Psoas muscle (tissue), 8 donors: ENCODE measurements around the gene NANOS2. TPM values are rescaled to one million over a fixed set of nuclear protein-coding genes. Genes with fewer than 3 reads are reported as not detected.

Experiments used
- ATAC-seq, 4 donors: fragments of 200-7000 bp; cut with Tn5 transposase; one replicate each; pipeline ENCODE4 v1.9.1; 2020; ENCODE audit warnings: moderate library complexity in 3 of 4, mild to moderate bottlenecking in 2 of 4
- DNase-seq, 2 donors: peaks; one replicate each; pipeline ENCODE4 v3.0.0-alpha.2; 2020
- H3K27ac ChIP-seq: fragments of 200-600 bp; one replicate; pipeline ENCODE4 v1.8.0; 2022
- H3K27me3 ChIP-seq, 3 donors: fragments of 200-600 bp in 1 of 3; one replicate each; pipeline versions ENCODE4 v1.6.1 to v1.8.0; 2013 to 2022; ENCODE audit warnings: low read length in 2 of 3, mild to moderate bottlenecking in 2 of 3, moderate library complexity in 1 of 3; ENCODE audit not compliant: insufficient read depth in 3 of 3
- H3K36me3 ChIP-seq, 2 donors: fragments of 200-600 bp in 1 of 2; one replicate each; pipeline versions ENCODE4 v1.6.1 to v1.8.0; 2013 to 2022; ENCODE audit warnings: low read depth in 1 of 2, mild to moderate bottlenecking in 1 of 2, moderate library complexity in 1 of 2; ENCODE audit not compliant: insufficient read depth in 1 of 2
- H3K4me1 ChIP-seq: fragments of 200-600 bp; one replicate; pipeline ENCODE4 v1.8.0; 2022
- H3K4me3 ChIP-seq: fragments of 200-600 bp; one replicate; pipeline ENCODE4 v1.8.0; 2022; ENCODE audit warnings: mild to moderate bottlenecking
- H3K9me3 ChIP-seq: fragments of 200-600 bp; one replicate; pipeline ENCODE4 v1.8.0; 2022
- CTCF ChIP-seq: fragments of 200-600 bp; IDR thresholded peaks from one replicate; pipeline ENCODE4 v1.8.0; 2022; ENCODE audit warnings: antibody characterized with exemption
- WGBS, 3 donors: extraction: QIAGEN DNeasy Blood & Tissue Kit; methylation state at CpG; one replicate each; pipeline versions ENCODE4 v1.1.6 to v1.1.7; 2013; 5-methylcytosine and 5-hydroxymethylcytosine counted together
- intact Hi-C, 2 donors: fragments of 100-400 bp; cut with DNase I; formaldehyde crosslinking; loops; one replicate each; pipeline versions ENCODE4 v1.11.0 to v1.14.2; 2022
- polyA plus RNA-seq, 3 donors: library from polyadenylated mRNA; stranded (reverse); fragments of 200-250 nt; gene quantifications; one replicate each; pipeline ENCODE4 v1.2.3, GENCODE V29; 2013
- total RNA-seq, 4 donors: library from RNA; stranded (reverse); fragmentation: NEBNext Ultra II Directional in 2 of 4; extraction: Animal tissue kit (Norgen Biotek cat#: 25700) in 2 of 4; gene quantifications; one replicate each; pipeline versions ENCODE4 v1.2.1 to v1.2.4, GENCODE V29; 2021 to 2023
- donor health status: healthy with polysubstance abuse.
- donor health status: DM: no; HTN: no; CAD: no; lungs with moderate emphysema.
- donor health status: Bipolar disorder and iron deficiency.
- donor health status: healthy.
- donor health status: DM: yes; HTN: yes; CAD: no.
- donor health status: DM: no; HTN: no; CAD: no.
- donor health status: DM: no; HTN: no; CAD: no.
- donor health status: DM: yes; HTN: yes; CAD: no.

The NANOS2 gene
- total and polyA plus RNA-seq, 7 donors, result not detected

DNA sequence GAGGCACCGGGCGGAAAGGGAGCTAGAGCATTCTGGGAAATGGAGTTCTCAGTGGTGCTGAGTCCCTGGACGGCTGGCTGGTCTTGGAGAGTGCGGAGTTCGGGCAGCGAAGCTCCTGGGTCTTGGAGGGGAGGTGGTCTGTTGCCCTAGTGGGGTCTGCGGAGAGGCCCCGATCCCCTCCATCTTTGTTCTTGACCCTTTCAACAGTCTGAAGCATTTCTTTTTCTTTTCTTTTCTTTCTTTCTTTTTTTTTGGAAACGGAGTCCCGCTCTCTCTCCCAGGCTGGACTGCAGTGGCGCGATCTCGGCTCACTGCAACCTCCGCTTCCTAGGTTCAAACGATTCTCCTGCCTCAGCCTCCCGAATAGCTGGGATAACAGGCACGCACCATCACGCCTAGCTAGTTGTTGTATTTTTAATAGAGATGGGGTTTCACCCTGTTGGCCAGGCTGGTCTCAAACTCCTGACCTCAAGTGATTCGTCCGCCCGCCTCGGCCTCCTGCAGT lies 51.2 kb downstream of the NANOS2 start:
- WGBS, 3 donors, result 2% methylated on average over 22 of the region's 22 CpGs
- peak overlapping the region; percentile 92 for H3K4me3 ChIP-seq
- TF ChIP-seq CTCF, result no peak
- ATAC-seq (no peak), DNase-seq (no peak)
- peaks cover 0 to 8% (median 0%) of the 10 kb centered on the region in 3 donors for H3K27me3 ChIP-seq
- no peak overlapping the region for H3K27ac ChIP-seq
- H3K9me3 ChIP-seq, result no peaks in the 10 kb centered on the region
- intact Hi-C loops, result no loop called here
- peaks cover 5% of the 10 kb centered on the region for H3K4me1 ChIP-seq
- peaks cover 0 to 18% of the 10 kb centered on the region in 2 donors for H3K36me3 ChIP-seq

Other genes with a start within 250 kb of the NANOS2 start
- gene GIPR, start 246.6 kb downstream of the NANOS2 start, total RNA-seq, result not detected
- under 1 TPM in 2 of 3 donors, not detected in 1; under 0.01 to 0.08 TPM for gene GIPR, start 246.6 kb downstream of the NANOS2 start, polyA plus RNA-seq
- gene SNRPD2, start 222.8 kb downstream of the NANOS2 start, total RNA-seq, result 100 to 1,000 TPM; 205 to 243 (median 222) TPM
- gene SNRPD2, start 222.8 kb downstream of the NANOS2 start, polyA plus RNA-seq, result 100 to 1,000 TPM; 251 to 368 (median 326) TPM
- gene QPCTL, start 222.1 kb downstream of the NANOS2 start, total RNA-seq, result 1 to 10 TPM in 2 of 4 donors, under 1 TPM in 2; 0.84 to 1.6 (median 1.1) TPM
- gene QPCTL, start 222.1 kb downstream of the NANOS2 start, polyA plus RNA-seq, result 1 to 10 TPM in 1 of 3 donors, under 1 TPM in 2; 0.41 to 1.6 (median 0.84) TPM
- gene FBXO46, start 183.9 kb downstream of the NANOS2 start, total RNA-seq, result 10 to 100 TPM in 2 of 4 donors, 1 to 10 TPM in 2; 6.4 to 13.0 (median 9.9) TPM
- gene FBXO46, start 183.9 kb downstream of the NANOS2 start, polyA plus RNA-seq, result 1 to 10 TPM; 4.6 to 9.5 (median 5.0) TPM
- gene MEIOSIN, start 181.3 kb downstream of the NANOS2 start, total RNA-seq, result not detected
- gene MEIOSIN, start 181.3 kb downstream of the NANOS2 start, polyA plus RNA-seq, result under 1 TPM in 1 of 3 donors, not detected in 2; 0.01 TPM
- gene SIX5, start 145.5 kb downstream of the NANOS2 start, total RNA-seq, result 10 to 100 TPM in 1 of 4 donors, 1 to 10 TPM in 3; 9.2 to 14.5 (median 9.4) TPM
- gene SIX5, start 145.5 kb downstream of the NANOS2 start, polyA plus RNA-seq, result 1 to 10 TPM; 7.0 to 9.1 (median 8.7) TPM
- 100 to 1,000 TPM; 132 to 617 (median 337) TPM for gene DMPK, start 132.3 kb downstream of the NANOS2 start, total RNA-seq
- 10 to 100 TPM; 53.0 to 77.7 (median 77.0) TPM for gene DMPK, start 132.3 kb downstream of the NANOS2 start, polyA plus RNA-seq
- gene DMWD, start 121.9 kb downstream of the NANOS2 start, total RNA-seq, result 100 to 1,000 TPM in 1 of 4 donors, 10 to 100 TPM in 3; 50.8 to 104 (median 66.9) TPM
- 10 to 100 TPM; 38.4 to 61.8 (median 48.2) TPM for gene DMWD, start 121.9 kb downstream of the NANOS2 start, polyA plus RNA-seq
- under 1 TPM in 2 of 4 donors, not detected in 2; 0.12 to 0.15 TPM for gene RSPH6A, start 99.5 kb downstream of the NANOS2 start, total RNA-seq
- under 1 TPM in 2 of 3 donors, not detected in 1; 0.03 to 0.05 TPM for gene RSPH6A, start 99.5 kb downstream of the NANOS2 start, polyA plus RNA-seq
- gene SYMPK, start 51.6 kb downstream of the NANOS2 start, total RNA-seq, result 10 to 100 TPM; 47.6 to 80.3 (median 56.8) TPM
- 10 to 100 TPM; 27.6 to 37.3 (median 36.6) TPM for gene SYMPK, start 51.6 kb downstream of the NANOS2 start, polyA plus RNA-seq
- gene FOXA3, start 50.5 kb downstream of the NANOS2 start, total RNA-seq, result not detected
- gene FOXA3, start 50.5 kb downstream of the NANOS2 start, polyA plus RNA-seq, result under 1 TPM; 0.05 to 0.35 (median 0.23) TPM
- 10 to 100 TPM; 16.2 to 25.4 (median 21.1) TPM for gene IRF2BP1, start 28.6 kb downstream of the NANOS2 start, total RNA-seq
- gene IRF2BP1, start 28.6 kb downstream of the NANOS2 start, polyA plus RNA-seq, result 10 to 100 TPM; 12.6 to 17.6 (median 14.2) TPM
- 10 to 100 TPM; 11.3 to 14.8 (median 13.1) TPM for gene MYPOP, start 12.2 kb downstream of the NANOS2 start, total RNA-seq
- gene MYPOP, start 12.2 kb downstream of the NANOS2 start, polyA plus RNA-seq, result 10 to 100 TPM; 10.6 to 20.7 (median 11.0) TPM
- 1 to 10 TPM; 1.6 to 4.3 (median 2.7) TPM for gene NOVA2, start 59.1 kb upstream of the NANOS2 start, total RNA-seq
- gene NOVA2, start 59.1 kb upstream of the NANOS2 start, polyA plus RNA-seq, result under 1 TPM; 0.27 to 0.98 (median 0.60) TPM
- gene CCDC61, start 80.7 kb upstream of the NANOS2 start, total RNA-seq, result 1 to 10 TPM; 4.9 to 6.2 (median 5.5) TPM
- 1 to 10 TPM; 2.9 to 5.3 (median 4.0) TPM for gene CCDC61, start 80.7 kb upstream of the NANOS2 start, polyA plus RNA-seq
- under 1 TPM in 1 of 4 donors, not detected in 3; 0.76 TPM for gene PGLYRP1, start 108.3 kb upstream of the NANOS2 start, total RNA-seq
- gene PGLYRP1, start 108.3 kb upstream of the NANOS2 start, polyA plus RNA-seq, result under 1 TPM in 1 of 3 donors, not detected in 2; 0.08 TPM
- not detected for gene IGFL4, start 126.2 kb upstream of the NANOS2 start, total RNA-seq
- not detected for gene IGFL4, start 126.2 kb upstream of the NANOS2 start, polyA plus RNA-seq
- gene IGFL3, start 209.9 kb upstream of the NANOS2 start, total RNA-seq, result not detected
- not detected for gene IGFL3, start 209.9 kb upstream of the NANOS2 start, polyA plus RNA-seq
- not detected for gene IGFL2, start 233.5 kb upstream of the NANOS2 start, total RNA-seq
- not detected for gene IGFL2, start 233.5 kb upstream of the NANOS2 start, polyA plus RNA-seq